Panc1 (cell line): ENCODE measurements around the gene SYDE2. TPM values are rescaled to one million over a fixed set of nuclear protein-coding genes. Genes with fewer than 3 reads are reported as not detected.

Experiments used
- ATAC-seq: fragments of 200-7000 bp; cut with Tn5 transposase; 2 replicates; pipeline ENCODE4 v1.9.1; 2020; ENCODE audit warnings: mild to moderate bottlenecking, moderate library complexity
- BruUV-seq: library from RNA; stranded (reverse); fragments of 400-500 nt; replicated peaks from 2 replicates; lab custom pipeline; 2021; lab: Mats Ljungman, UMichigan
- CTCF ChIA-PET: fragments of 300-600 bp; sonication (Branson Sonifier 250); formaldehyde crosslinking; loops from one replicate; lab custom pipeline; 2022; ENCODE audit warnings: antibody characterized with exemption; lab: Charles Lee
- POLR2A ChIA-PET: fragments of 300-600 bp; sonication (Branson Sonifier 250); formaldehyde crosslinking; loops from one replicate; lab custom pipeline; 2022; ENCODE audit warnings: antibody characterized with exemption; lab: Charles Lee
- DNase-seq: peaks from one replicate; pipeline ENCODE4 v3.0.0-alpha.2; 2010; ENCODE audit warnings: low read depth, low spot score
- H3K27ac ChIP-seq: 2 replicates; pipeline ENCODE4 v1.5.1; 2011; ENCODE audit warnings: mild to moderate bottlenecking, low read length, inconsistent platforms
- H3K27me3 ChIP-seq: fragments of 200-500 bp; sonication (Bioruptor generic); 2 replicates; pipeline ENCODE4 v1.6.0; 2014; ENCODE audit warnings: low read length, inconsistent platforms; ENCODE audit not compliant: control insufficient read depth, insufficient read depth
- H3K36me3 ChIP-seq: fragments of 200-500 bp; sonication (Bioruptor generic); 2 replicates; pipeline ENCODE4 v1.5.1; 2014; ENCODE audit warnings: inconsistent platforms, mild to moderate bottlenecking, low read length, moderate library complexity; ENCODE audit not compliant: control insufficient read depth, insufficient read depth
- H3K4me1 ChIP-seq: 2 replicates; pipeline ENCODE4 v1.5.1; 2011; ENCODE audit warnings: inconsistent platforms, mild to moderate bottlenecking, low read length, moderate library complexity; ENCODE audit not compliant: control insufficient read depth, insufficient read depth
- H3K4me3 ChIP-seq, 2 experiments: 2 replicates each; pipeline ENCODE4 v1.5.1; 2011 to 2012; ENCODE audit warnings: low read depth in 2 of 2, low read length in 2 of 2, mild to moderate bottlenecking in 2 of 2, inconsistent platforms in 1 of 2, moderate library complexity in 1 of 2
- H3K9me3 ChIP-seq: fragments of 200-500 bp; sonication (Bioruptor generic); 2 replicates; pipeline ENCODE4 v1.5.1; 2014; ENCODE audit warnings: low read depth, mild to moderate bottlenecking, inconsistent platforms, low read length, moderate library complexity; ENCODE audit not compliant: control insufficient read depth, insufficient read depth
- CTCF ChIP-seq: fragments of 450-650 bp; IDR thresholded peaks from 2 replicates; pipeline ENCODE4 v1.5.1; 2017; ENCODE audit warnings: mild to moderate bottlenecking
- POLR2AphosphoS5 ChIP-seq: IDR thresholded peaks from 2 replicates; pipeline ENCODE4 v1.6.1; 2012; ENCODE audit warnings: mild to moderate bottlenecking, low read depth, low read length, moderate library complexity
- REST ChIP-seq, 2 experiments: IDR thresholded peaks; 2 replicates each; pipeline ENCODE4 v1.6.1; 2011 to 2012; ENCODE audit warnings: low read depth in 2 of 2, control low read depth in 1 of 2, low read length in 1 of 2, mild to moderate bottlenecking in 1 of 2, moderate library complexity in 1 of 2; ENCODE audit not compliant: insufficient read depth in 1 of 2
- SIN3A ChIP-seq: IDR thresholded peaks from 2 replicates; pipeline ENCODE4 v1.6.1; 2012; ENCODE audit warnings: low read depth, mild to moderate bottlenecking, low read length, moderate library complexity, borderline replicate concordance; ENCODE audit not compliant: insufficient read depth
- TCF7L2 ChIP-seq: IDR thresholded peaks from 2 replicates; pipeline ENCODE4 v1.6.1; 2011; ENCODE audit warnings: mild to moderate bottlenecking, low read depth, low read length, inconsistent platforms
- in situ Hi-C: cut with HindIII; loops from 2 replicates; pipeline ENCODE4 v1.10.0; 2016; ENCODE audit warnings: low sequenced_read_pairs, low pct_unique_long_range_greater_than_20kb
- intact Hi-C: fragments of 100-400 bp; cut with micrococcal nuclease; formaldehyde crosslinking; loops from one replicate; pipeline ENCODE4 v1.10.0; 2022; ENCODE audit not compliant: unreplicated experiment
- total RNA-seq: library from RNA; stranded (reverse); gene quantifications from one replicate; pipeline ENCODE4 v1.2.1, GENCODE V29; 2021; ENCODE audit not compliant: unreplicated experiment

The SYDE2 gene
- total RNA-seq, 1 experiment from 2014 or later = 18.2 TPM

GRCh38 chr1:85224734-85225623, 24.2 kb upstream of the SYDE2 start:
- ATAC-seq = no peak
- no peak overlapping the region for H3K4me3 ChIP-seq
- no peaks in the 10 kb centered on the region for H3K36me3 ChIP-seq
- no peak for TF ChIP-seq CTCF
- no peak for TF ChIP-seq POLR2AphosphoS5
- no peak for TF ChIP-seq TCF7L2
- no peak for TF ChIP-seq SIN3A
- no peak for TF ChIP-seq REST (IDR thresholded peaks at IDR 0.05; ENCODE audit: insufficient read depth in 1 of 2, low read depth in 2 of 2, low read length in 1 of 2)
- in situ Hi-C loops = no loop called here
- intact Hi-C loops = no loop called here
- no TSS peak for BruUV-seq
- H3K27me3 ChIP-seq = no peaks in the 10 kb centered on the region
- no peak overlapping the region; the same call in 1 of the 2 replicates for H3K27ac ChIP-seq
- peaks cover 5% of the 10 kb centered on the region; the same call in 1 of the 2 replicates for H3K4me1 ChIP-seq
- H3K9me3 ChIP-seq = no peaks in the 10 kb centered on the region
- POLR2A ChIA-PET = interaction anchor here (0.5 kb wide), 1 partner anchor 30 kb away, joined by 7 read pairs; no protein-coding TSS in a partner anchor
- DNase-seq = no peak
- CTCF ChIA-PET = interaction anchor here (0.6 kb wide), 1 partner anchor 328 kb away, joined by 5 read pairs; no protein-coding TSS in a partner anchor

- H3K36me3 ChIP-seq = no peaks in the 10 kb centered on the region
- POLR2A ChIA-PET = no interaction called here
- CTCF ChIA-PET = interaction anchor here (0.6 kb wide), 1 partner anchor 327 kb away, joined by 5 read pairs; no protein-coding TSS in a partner anchor
- no peaks in the 10 kb centered on the region for H3K9me3 ChIP-seq
- peaks cover 5% of the 10 kb centered on the region; the same call in 1 of the 2 replicates for H3K4me1 ChIP-seq
- TF ChIP-seq POLR2AphosphoS5 = no peak
- BruUV-seq = no TSS peak
- DNase-seq = no peak
- intact Hi-C loops = no loop called here
- H3K27me3 ChIP-seq = no peaks in the 10 kb centered on the region
- ATAC-seq = no peak
- no peak overlapping the region for H3K4me3 ChIP-seq
- H3K27ac ChIP-seq = no peak overlapping the region
- in situ Hi-C loops = no loop called here
Observed at GRCh38 chr1:85224295-85224694, 23.5 kb upstream of the SYDE2 start.

- H3K27ac ChIP-seq = no peak overlapping the region
- ATAC-seq = no peak
- H3K4me3 ChIP-seq = no peak overlapping the region
- H3K4me1 ChIP-seq = peaks cover 5% of the 10 kb centered on the region; the same call in 1 of the 2 replicates
- BruUV-seq = no TSS peak
- no peaks in the 10 kb centered on the region for H3K36me3 ChIP-seq
- no peaks in the 10 kb centered on the region for H3K27me3 ChIP-seq
- intact Hi-C loops (no loop called here), in situ Hi-C loops (no loop called here)
- ChIA-PET POLR2A (no interaction called here), CTCF (no interaction called here)
- DNase-seq = no peak
- H3K9me3 ChIP-seq = no peaks in the 10 kb centered on the region
- TF ChIP-seq POLR2AphosphoS5 = no peak
- TF ChIP-seq SIN3A = no peak
- TF ChIP-seq TCF7L2 = no peak
- TF ChIP-seq CTCF = no peak
- TF ChIP-seq REST (IDR thresholded peaks at IDR 0.05; ENCODE audit: insufficient read depth in 1 of 2, low read depth in 2 of 2, low read length in 1 of 2) = no peak
Observed at GRCh38 chr1:85223334-85223733, 22.5 kb upstream of the SYDE2 start.
